BE2C (cell line): ENCODE measurements around the gene AP1B1.

Experiments used
- DNase-seq: peaks from one replicate; pipeline ENCODE4 v3.0.0-alpha.2; 2020
- H3K27me3 ChIP-seq: fragments of 250-450 bp; sonication (Bioruptor Pico); 2 replicates; pipeline ENCODE4 v1.5.1; 2020; ENCODE audit warnings: mild to moderate bottlenecking
- H3K36me3 ChIP-seq: fragments of 250-450 bp; sonication (Bioruptor Pico); 2 replicates; pipeline ENCODE4 v1.5.1; 2020; ENCODE audit warnings: mild to moderate bottlenecking
- H3K4me1 ChIP-seq: fragments of 250-450 bp; sonication (Bioruptor Pico); 2 replicates; pipeline ENCODE4 v1.5.1; 2020
- H3K4me3 ChIP-seq: 2 replicates; pipeline ENCODE4 v1.5.1; 2011; ENCODE audit warnings: low read depth, low read length
- H3K9me3 ChIP-seq: fragments of 250-450 bp; sonication (Bioruptor Pico); 2 replicates; pipeline ENCODE4 v1.5.1; 2020
- CTCF ChIP-seq: IDR thresholded peaks from 2 replicates; pipeline ENCODE4 v1.5.1; 2012; ENCODE audit warnings: mild to moderate bottlenecking, low read depth, low read length

AP1B1 gene

GRCh38 chr22:29330291-29330690 lies 58.1 kb downstream of the AP1B1 start:
- no peak for DNase-seq
- TF ChIP-seq CTCF: no peak
- H3K36me3 ChIP-seq: peaks cover 37% of the 10 kb centered on the region
- H3K9me3 ChIP-seq: no peaks in the 10 kb centered on the region
- no peaks in the 10 kb centered on the region for H3K27me3 ChIP-seq
- H3K4me3 ChIP-seq: no peak overlapping the region
- peaks cover 3% of the 10 kb centered on the region for H3K4me1 ChIP-seq

GRCh38 chr22:29329581-29329980 lies 58.8 kb downstream of the AP1B1 start:
- DNase-seq: no peak
- no peak for TF ChIP-seq CTCF
- H3K36me3 ChIP-seq: peaks cover 37% of the 10 kb centered on the region

GRCh38 chr22:29328566-29329500 lies 59.5 kb downstream of the AP1B1 start:
- H3K27me3 ChIP-seq: no peaks in the 10 kb centered on the region
- H3K4me3 ChIP-seq: no peak overlapping the region
- peaks cover 3% of the 10 kb centered on the region for H3K4me1 ChIP-seq
- DNase-seq: no peak
- no peaks in the 10 kb centered on the region for H3K9me3 ChIP-seq
- H3K36me3 ChIP-seq: peaks cover 35% of the 10 kb centered on the region
- no peak for TF ChIP-seq CTCF

More at GRCh38 chr22:29329581-29329980, 58.8 kb downstream of the AP1B1 start:
- Histone ChIP-seq H3K9me3 (no peaks in the 10 kb centered on the region), H3K4me3 (no peak overlapping the region), H3K27me3 (no peaks in the 10 kb centered on the region), H3K4me1 (peaks cover 3% of the 10 kb centered on the region)

GRCh38 chr22:29328055-29328454 lies 60.3 kb downstream of the AP1B1 start:
- Histone ChIP-seq H3K36me3 (peaks cover 32% of the 10 kb centered on the region), H3K4me3 (no peak overlapping the region), H3K4me1 (peaks cover 3% of the 10 kb centered on the region), H3K27me3 (no peaks in the 10 kb centered on the region), H3K9me3 (no peaks in the 10 kb centered on the region)
- no peak for DNase-seq
- TF ChIP-seq CTCF: no peak

GRCh38 chr22:29327089-29327764 lies 61.1 kb downstream of the AP1B1 start:
- Histone ChIP-seq H3K9me3 (no peaks in the 10 kb centered on the region), H3K36me3 (peaks cover 27% of the 10 kb centered on the region), H3K4me3 (no peak overlapping the region), H3K4me1 (peaks cover 3% of the 10 kb centered on the region), H3K27me3 (no peaks in the 10 kb centered on the region)
- DNase-seq: no peak
- TF ChIP-seq CTCF: no peak

- Histone ChIP-seq H3K36me3 (peaks cover 26% of the 10 kb centered on the region), H3K9me3 (no peaks in the 10 kb centered on the region), H3K27me3 (no peaks in the 10 kb centered on the region), H3K4me3 (no peak overlapping the region), H3K4me1 (peaks cover 3% of the 10 kb centered on the region)
- no peak for TF ChIP-seq CTCF
- no peak for DNase-seq
Observed at GRCh38 chr22:29326481-29326880, 61.9 kb downstream of the AP1B1 start.
